ENCODE results near the gene RNF115. TPM values are rescaled to one million over a fixed set of nuclear protein-coding genes. Genes with fewer than 3 reads are reported as not detected.
A peak's percentile ranks its signal among the peaks of the same experiment; 100 is the strongest.

Gene RNF115
- total and polyA plus RNA-seq, 2 of the 13 experiments (the other 11 are each of a cell fraction or from before 2014, with no cell fraction given), result 6.0 to 10.1 TPM

DNA sequence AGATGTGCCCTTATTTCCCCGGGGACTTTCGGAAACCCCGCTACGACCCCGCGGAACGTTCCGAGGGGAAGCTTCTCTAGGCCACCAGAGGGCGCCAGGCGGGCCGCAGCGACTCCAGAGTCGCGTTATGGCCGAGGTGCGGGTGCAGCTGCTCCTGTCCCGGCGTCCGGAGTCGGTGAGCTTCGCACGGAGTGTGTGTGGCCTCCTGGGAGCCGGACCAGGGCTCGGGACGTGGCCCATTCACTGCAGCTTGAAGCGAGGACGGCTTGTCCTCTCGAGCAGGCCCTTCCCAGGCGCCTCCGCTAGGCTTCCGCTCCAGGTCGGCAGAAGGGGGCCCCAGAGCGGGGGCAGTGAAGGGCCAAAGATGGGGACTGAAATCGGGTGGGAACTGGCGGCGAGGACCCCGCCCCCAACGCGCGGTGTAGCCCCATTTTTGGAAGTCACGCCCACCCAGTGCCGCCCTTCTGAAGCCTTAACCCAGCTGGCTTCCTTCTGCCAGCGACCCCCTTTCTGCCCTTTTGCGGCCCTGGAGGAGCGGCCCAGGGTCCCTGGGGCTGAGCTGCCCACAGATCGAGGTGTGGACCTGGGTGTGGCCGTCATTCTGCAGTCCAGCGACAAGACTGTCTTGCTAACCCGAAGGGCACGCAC is 21.7 kb upstream of the RNF115 start, which contains the start of gene NUDT17 (continued):
- TF ChIP-seq, protein P1, sequence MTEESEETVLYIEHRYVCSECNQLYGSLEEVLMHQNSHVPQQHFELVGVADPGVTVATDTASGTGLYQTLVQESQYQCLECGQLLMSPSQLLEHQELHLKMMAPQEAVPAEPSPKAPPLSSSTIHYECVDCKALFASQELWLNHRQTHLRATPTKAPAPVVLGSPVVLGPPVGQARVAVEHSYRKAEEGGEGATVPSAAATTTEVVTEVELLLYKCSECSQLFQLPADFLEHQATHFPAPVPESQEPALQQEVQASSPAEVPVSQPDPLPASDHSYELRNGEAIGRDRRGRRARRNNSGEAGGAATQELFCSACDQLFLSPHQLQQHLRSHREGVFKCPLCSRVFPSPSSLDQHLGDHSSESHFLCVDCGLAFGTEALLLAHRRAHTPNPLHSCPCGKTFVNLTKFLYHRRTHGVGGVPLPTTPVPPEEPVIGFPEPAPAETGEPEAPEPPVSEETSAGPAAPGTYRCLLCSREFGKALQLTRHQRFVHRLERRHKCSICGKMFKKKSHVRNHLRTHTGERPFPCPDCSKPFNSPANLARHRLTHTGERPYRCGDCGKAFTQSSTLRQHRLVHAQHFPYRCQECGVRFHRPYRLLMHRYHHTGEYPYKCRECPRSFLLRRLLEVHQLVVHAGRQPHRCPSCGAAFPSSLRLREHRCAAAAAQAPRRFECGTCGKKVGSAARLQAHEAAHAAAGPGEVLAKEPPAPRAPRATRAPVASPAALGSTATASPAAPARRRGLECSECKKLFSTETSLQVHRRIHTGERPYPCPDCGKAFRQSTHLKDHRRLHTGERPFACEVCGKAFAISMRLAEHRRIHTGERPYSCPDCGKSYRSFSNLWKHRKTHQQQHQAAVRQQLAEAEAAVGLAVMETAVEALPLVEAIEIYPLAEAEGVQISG (CRISPR knock-in tag; IDR thresholded peaks at IDR 0.05), result peak; percentile 51; the same call in 1 of the 2 replicates
- TF ChIP-seq, protein P2, sequence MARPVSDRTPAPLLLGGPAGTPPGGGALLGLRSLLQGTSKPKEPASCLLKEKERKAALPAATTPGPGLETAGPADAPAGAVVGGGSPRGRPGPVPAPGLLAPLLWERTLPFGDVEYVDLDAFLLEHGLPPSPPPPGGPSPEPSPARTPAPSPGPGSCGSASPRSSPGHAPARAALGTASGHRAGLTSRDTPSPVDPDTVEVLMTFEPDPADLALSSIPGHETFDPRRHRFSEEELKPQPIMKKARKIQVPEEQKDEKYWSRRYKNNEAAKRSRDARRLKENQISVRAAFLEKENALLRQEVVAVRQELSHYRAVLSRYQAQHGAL (CRISPR knock-in tag; IDR thresholded peaks at IDR 0.05; ENCODE audit: not compliant biosample characterization), result no peak
- TF ChIP-seq, protein P3, sequence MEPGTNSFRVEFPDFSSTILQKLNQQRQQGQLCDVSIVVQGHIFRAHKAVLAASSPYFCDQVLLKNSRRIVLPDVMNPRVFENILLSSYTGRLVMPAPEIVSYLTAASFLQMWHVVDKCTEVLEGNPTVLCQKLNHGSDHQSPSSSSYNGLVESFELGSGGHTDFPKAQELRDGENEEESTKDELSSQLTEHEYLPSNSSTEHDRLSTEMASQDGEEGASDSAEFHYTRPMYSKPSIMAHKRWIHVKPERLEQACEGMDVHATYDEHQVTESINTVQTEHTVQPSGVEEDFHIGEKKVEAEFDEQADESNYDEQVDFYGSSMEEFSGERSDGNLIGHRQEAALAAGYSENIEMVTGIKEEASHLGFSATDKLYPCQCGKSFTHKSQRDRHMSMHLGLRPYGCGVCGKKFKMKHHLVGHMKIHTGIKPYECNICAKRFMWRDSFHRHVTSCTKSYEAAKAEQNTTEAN (CRISPR knock-in tag; conservative IDR thresholded peaks at IDR 0.05), result no peak
- no peak for TF ChIP-seq ZNF619 (CRISPR knock-in tag; IDR thresholded peaks at IDR 0.05)
- no peak for TF ChIP-seq CHCHD3 (CRISPR knock-in tag; IDR thresholded peaks at IDR 0.05)
- TF ChIP-seq ZNF207 (IDR thresholded peaks at IDR 0.05; ENCODE audit: borderline replicate concordance), result no peak
- TF ChIP-seq ZNF83 (CRISPR knock-in tag; IDR thresholded peaks at IDR 0.05; ENCODE audit: borderline replicate concordance), result no peak
- no peak for TF ChIP-seq ZNF34 (CRISPR knock-in tag; IDR thresholded peaks at IDR 0.05; ENCODE audit: borderline replicate concordance)
- TF ChIP-seq ZNF30 (CRISPR knock-in tag; IDR thresholded peaks at IDR 0.05), result no peak
- TF ChIP-seq, protein P4, sequence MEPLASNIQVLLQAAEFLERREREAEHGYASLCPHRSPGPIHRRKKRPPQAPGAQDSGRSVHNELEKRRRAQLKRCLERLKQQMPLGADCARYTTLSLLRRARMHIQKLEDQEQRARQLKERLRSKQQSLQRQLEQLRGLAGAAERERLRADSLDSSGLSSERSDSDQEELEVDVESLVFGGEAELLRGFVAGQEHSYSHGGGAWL (CRISPR knock-in tag; IDR thresholded peaks at IDR 0.05), result peak; percentile 80
- TF ChIP-seq, protein P5, sequence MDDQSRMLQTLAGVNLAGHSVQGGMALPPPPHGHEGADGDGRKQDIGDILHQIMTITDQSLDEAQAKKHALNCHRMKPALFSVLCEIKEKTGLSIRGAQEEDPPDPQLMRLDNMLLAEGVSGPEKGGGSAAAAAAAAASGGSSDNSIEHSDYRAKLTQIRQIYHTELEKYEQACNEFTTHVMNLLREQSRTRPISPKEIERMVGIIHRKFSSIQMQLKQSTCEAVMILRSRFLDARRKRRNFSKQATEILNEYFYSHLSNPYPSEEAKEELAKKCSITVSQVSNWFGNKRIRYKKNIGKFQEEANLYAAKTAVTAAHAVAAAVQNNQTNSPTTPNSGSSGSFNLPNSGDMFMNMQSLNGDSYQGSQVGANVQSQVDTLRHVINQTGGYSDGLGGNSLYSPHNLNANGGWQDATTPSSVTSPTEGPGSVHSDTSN (CRISPR knock-in tag; IDR thresholded peaks at IDR 0.05; ENCODE audit: borderline replicate concordance), result no peak
- TF ChIP-seq, protein P6, sequence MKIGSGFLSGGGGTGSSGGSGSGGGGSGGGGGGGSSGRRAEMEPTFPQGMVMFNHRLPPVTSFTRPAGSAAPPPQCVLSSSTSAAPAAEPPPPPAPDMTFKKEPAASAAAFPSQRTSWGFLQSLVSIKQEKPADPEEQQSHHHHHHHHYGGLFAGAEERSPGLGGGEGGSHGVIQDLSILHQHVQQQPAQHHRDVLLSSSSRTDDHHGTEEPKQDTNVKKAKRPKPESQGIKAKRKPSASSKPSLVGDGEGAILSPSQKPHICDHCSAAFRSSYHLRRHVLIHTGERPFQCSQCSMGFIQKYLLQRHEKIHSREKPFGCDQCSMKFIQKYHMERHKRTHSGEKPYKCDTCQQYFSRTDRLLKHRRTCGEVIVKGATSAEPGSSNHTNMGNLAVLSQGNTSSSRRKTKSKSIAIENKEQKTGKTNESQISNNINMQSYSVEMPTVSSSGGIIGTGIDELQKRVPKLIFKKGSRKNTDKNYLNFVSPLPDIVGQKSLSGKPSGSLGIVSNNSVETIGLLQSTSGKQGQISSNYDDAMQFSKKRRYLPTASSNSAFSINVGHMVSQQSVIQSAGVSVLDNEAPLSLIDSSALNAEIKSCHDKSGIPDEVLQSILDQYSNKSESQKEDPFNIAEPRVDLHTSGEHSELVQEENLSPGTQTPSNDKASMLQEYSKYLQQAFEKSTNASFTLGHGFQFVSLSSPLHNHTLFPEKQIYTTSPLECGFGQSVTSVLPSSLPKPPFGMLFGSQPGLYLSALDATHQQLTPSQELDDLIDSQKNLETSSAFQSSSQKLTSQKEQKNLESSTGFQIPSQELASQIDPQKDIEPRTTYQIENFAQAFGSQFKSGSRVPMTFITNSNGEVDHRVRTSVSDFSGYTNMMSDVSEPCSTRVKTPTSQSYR (CRISPR knock-in tag; IDR thresholded peaks at IDR 0.05; ENCODE audit: borderline replicate concordance), result no peak
- no peak for TF ChIP-seq HMGA1 (CRISPR knock-in tag; conservative IDR thresholded peaks at IDR 0.05)
- no peak for TF ChIP-seq ZNF10 (CRISPR knock-in tag; IDR thresholded peaks at IDR 0.05; ENCODE audit: borderline replicate concordance, low read depth)
- TF ChIP-seq, protein P7, sequence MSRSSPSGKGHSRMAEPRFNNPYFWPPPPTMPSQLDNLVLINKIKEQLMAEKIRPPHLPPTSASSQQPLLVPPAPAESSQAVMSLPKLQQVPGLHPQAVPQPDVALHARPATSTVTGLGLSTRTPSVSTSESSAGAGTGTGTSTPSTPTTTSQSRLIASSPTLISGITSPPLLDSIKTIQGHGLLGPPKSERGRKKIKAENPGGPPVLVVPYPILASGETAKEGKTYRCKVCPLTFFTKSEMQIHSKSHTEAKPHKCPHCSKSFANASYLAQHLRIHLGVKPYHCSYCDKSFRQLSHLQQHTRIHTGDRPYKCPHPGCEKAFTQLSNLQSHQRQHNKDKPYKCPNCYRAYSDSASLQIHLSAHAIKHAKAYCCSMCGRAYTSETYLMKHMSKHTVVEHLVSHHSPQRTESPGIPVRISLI (CRISPR knock-in tag; IDR thresholded peaks at IDR 0.05; ENCODE audit: borderline replicate concordance), result no peak
- TF ChIP-seq ZNF329 (CRISPR knock-in tag; IDR thresholded peaks at IDR 0.05; ENCODE audit: low read depth), result no peak
- no peak for TF ChIP-seq RAD51 (IDR thresholded peaks at IDR 0.05; ENCODE audit: borderline replicate concordance)

Measured in HepG2 (cell line).